SK-N-SH (cell line): ENCODE results near the gene CYP11A1.

Experiments used
- POLR2AphosphoS5 ChIP-seq: IDR thresholded peaks from 2 replicates; pipeline ENCODE4 v1.6.1; 2012; ENCODE audit warnings: low read depth, low read length
- TCF12 ChIP-seq: IDR thresholded peaks from 2 replicates; pipeline ENCODE4 v1.4.0; 2012
- TF ChIP-seq, protein P1 (sequence below): fragments of 200-600 bp; sonication (generic); IDR thresholded peaks from 2 replicates; pipeline ENCODE4 v1.6.1; 2017; ENCODE audit warnings: antibody characterized with exemption, mild to moderate bottlenecking, moderate library complexity

DNA sequence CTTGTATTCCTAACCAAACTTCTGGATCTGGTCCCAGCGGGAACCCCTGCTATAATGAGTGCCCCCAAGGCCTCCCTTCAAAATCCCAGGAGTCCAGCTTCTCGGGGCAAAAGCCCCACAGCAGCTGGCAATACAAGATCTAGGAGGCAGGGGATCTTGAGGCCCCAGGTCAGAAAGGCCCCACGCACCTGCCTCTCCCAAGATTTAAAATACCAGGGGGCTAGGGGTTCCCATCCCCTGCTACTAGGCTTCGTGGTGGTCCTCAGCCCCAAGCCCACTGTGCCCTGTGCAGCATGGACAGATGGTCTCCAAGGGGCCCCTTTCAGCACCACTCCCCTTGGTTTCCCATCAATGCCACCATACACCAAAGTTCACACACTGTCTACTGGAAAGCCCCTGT is 15.8 kb upstream of the CYP11A1 start:
- TF ChIP-seq POLR2AphosphoS5, result no peak
- TF ChIP-seq, protein P1, sequence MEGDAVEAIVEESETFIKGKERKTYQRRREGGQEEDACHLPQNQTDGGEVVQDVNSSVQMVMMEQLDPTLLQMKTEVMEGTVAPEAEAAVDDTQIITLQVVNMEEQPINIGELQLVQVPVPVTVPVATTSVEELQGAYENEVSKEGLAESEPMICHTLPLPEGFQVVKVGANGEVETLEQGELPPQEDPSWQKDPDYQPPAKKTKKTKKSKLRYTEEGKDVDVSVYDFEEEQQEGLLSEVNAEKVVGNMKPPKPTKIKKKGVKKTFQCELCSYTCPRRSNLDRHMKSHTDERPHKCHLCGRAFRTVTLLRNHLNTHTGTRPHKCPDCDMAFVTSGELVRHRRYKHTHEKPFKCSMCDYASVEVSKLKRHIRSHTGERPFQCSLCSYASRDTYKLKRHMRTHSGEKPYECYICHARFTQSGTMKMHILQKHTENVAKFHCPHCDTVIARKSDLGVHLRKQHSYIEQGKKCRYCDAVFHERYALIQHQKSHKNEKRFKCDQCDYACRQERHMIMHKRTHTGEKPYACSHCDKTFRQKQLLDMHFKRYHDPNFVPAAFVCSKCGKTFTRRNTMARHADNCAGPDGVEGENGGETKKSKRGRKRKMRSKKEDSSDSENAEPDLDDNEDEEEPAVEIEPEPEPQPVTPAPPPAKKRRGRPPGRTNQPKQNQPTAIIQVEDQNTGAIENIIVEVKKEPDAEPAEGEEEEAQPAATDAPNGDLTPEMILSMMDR, result no peak
- no peak for TF ChIP-seq TCF12
